ENCODE results near the gene RBPJ. TPM values are rescaled to one million over a fixed set of nuclear protein-coding genes. Genes with fewer than 3 reads are reported as not detected.

The RBPJ gene
- polyA plus RNA-seq, 1 experiment, result 218 TPM

DNA sequence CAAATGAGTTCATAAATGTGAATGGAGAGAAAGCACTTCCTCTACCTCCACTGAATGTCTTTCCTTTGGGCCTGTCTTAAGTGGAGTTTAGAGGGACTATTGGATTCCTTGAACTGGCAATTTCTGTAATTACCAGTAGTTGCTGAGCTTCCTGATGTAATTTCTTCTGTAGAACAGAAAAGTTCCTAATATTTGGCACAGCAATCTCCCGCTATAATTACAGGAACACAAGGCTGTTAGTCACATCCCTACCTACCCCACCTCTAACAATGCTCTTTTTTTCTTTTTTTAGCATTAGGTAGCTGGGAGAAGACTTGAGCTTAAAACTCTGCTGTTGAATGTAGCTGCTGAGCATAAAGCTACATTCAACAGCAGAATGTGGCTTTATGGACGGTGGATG, 24.8 kb upstream of the RBPJ start:
- Histone ChIP-seq H3K27ac (ENCODE audit: low read depth, low read length) (no peak overlapping the region), H3K9me3 (ENCODE audit: control insufficient read depth, insufficient read depth, low read length) (peaks cover 3% of the 10 kb centered on the region; the same call in 1 of the 2 replicates), H3K4me3 (ENCODE audit: low read depth, low read length) (no peak overlapping the region), H3K27me3 (ENCODE audit: control insufficient read depth, insufficient read depth, low read length) (no peaks in the 10 kb centered on the region)
- POLR2A ChIA-PET, result no interaction called here
- TF ChIP-seq, protein P1, sequence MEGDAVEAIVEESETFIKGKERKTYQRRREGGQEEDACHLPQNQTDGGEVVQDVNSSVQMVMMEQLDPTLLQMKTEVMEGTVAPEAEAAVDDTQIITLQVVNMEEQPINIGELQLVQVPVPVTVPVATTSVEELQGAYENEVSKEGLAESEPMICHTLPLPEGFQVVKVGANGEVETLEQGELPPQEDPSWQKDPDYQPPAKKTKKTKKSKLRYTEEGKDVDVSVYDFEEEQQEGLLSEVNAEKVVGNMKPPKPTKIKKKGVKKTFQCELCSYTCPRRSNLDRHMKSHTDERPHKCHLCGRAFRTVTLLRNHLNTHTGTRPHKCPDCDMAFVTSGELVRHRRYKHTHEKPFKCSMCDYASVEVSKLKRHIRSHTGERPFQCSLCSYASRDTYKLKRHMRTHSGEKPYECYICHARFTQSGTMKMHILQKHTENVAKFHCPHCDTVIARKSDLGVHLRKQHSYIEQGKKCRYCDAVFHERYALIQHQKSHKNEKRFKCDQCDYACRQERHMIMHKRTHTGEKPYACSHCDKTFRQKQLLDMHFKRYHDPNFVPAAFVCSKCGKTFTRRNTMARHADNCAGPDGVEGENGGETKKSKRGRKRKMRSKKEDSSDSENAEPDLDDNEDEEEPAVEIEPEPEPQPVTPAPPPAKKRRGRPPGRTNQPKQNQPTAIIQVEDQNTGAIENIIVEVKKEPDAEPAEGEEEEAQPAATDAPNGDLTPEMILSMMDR (IDR thresholded peaks at IDR 0.05; ENCODE audit: low read depth, low read length), result no peak
- no peak for DNase-seq (ENCODE audit: low read depth, low spot score)
- CTCF ChIA-PET, result interaction anchor here (0.9 kb wide), 1 partner anchor 115 kb away, joined by 3 read pairs; no protein-coding TSS in a partner anchor

DNA sequence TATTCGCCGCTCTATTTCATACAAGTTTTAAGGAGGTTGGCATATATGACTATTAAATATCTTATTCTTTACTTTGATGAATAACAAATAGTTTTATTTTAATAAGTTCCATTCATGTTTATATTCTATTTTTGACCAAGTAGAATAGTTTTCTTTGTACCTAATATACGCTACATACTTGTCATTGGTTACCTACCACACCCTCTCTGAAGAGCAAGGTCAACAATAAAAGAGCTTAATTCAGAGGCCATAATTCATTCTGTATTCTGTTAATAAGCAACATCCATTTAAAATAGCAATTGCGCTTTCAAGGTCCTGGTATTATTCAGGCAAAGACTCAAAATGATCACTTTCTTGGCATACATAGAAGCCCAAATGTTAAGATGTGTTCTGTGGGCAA, 24.3 kb upstream of the RBPJ start:
- Histone ChIP-seq H3K27ac (ENCODE audit: low read depth, low read length) (no peak overlapping the region), H3K27me3 (ENCODE audit: control insufficient read depth, insufficient read depth, low read length) (no peaks in the 10 kb centered on the region), H3K4me3 (ENCODE audit: low read depth, low read length) (no peak overlapping the region), H3K9me3 (ENCODE audit: control insufficient read depth, insufficient read depth, low read length) (peaks cover 3% of the 10 kb centered on the region; the same call in 1 of the 2 replicates)
- DNase-seq (ENCODE audit: low read depth, low spot score), result no peak
- ChIA-PET CTCF (interaction anchor here (0.9 kb wide), 1 partner anchor 115 kb away, joined by 3 read pairs; no protein-coding TSS in a partner anchor), POLR2A (no interaction called here)
- TF ChIP-seq, protein P1 (IDR thresholded peaks at IDR 0.05; ENCODE audit: low read depth, low read length), result no peak

DNA sequence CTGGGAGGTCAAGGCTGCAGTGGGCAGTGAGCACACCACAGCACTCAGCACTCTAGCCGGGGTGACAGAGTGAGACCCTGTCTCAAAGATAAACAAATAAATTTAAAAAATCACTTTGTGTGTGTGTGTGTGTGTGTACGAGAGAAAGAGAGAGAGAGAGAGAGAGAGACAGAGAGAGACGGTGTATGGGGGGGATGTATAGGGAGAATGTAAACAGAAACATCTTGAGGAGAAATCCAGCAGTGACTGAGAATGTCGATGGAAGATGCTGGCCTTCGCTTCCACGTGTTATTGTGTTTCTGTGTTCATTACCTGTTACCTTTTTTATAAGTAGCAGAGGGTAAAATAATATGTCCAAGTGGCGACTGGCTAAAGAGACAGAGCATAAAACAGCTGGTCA, 23.6 kb upstream of the RBPJ start:
- ChIA-PET CTCF (interaction anchor here (0.6 kb wide), 1 partner anchor 156 kb away, joined by 5 read pairs; no protein-coding TSS in a partner anchor), POLR2A (no interaction called here)
- Histone ChIP-seq H3K27me3 (ENCODE audit: control insufficient read depth, insufficient read depth, low read length) (no peaks in the 10 kb centered on the region), H3K4me3 (ENCODE audit: low read depth, low read length) (no peak overlapping the region), H3K9me3 (ENCODE audit: control insufficient read depth, insufficient read depth, low read length) (peaks cover 3% of the 10 kb centered on the region; the same call in 1 of the 2 replicates), H3K27ac (ENCODE audit: low read depth, low read length) (no peak overlapping the region)
- DNase-seq (ENCODE audit: low read depth, low spot score), result no peak
- TF ChIP-seq, protein P1 (IDR thresholded peaks at IDR 0.05; ENCODE audit: low read depth, low read length), result no peak

DNA sequence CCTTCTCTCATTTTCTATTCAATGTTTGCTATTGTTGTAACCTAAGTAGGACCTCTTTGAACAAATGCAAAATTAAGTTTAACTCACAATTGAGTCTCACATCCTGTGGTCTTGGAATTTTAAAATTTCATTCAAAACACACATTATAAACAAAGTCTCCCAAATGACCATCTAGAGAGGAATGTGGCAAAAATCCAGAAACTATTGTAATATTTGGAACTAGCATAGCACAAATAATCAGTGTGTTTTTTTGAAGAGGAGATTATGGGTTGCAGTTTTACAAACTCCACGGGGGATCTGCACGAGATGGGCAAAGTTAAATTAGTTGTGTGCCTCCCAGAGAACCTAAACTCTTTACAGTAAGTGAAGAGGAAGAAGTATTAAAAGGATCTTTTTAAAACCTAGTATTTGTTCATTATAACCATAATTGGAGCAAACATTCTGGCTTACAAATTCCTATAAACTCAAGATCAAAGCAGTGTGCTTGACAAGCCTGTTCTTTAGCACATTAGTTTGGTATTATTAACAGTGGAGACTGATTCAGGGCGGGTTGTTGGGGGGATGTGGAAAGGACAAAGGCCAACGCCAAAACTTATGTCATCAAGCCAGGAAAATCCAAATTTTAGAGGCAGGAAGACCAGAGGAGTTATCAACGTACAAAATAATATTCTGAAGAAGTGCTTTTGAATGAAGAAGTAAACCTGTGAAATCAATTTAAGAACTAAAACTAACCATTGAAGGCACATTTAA, 22.4 kb upstream of the RBPJ start:
- TF ChIP-seq, protein P1 (IDR thresholded peaks at IDR 0.05; ENCODE audit: low read depth, low read length), result no peak
- Histone ChIP-seq H3K4me3 (ENCODE audit: low read depth, low read length) (no peak overlapping the region), H3K27ac (ENCODE audit: low read depth, low read length) (no peak overlapping the region), H3K27me3 (ENCODE audit: control insufficient read depth, insufficient read depth, low read length) (no peaks in the 10 kb centered on the region), H3K9me3 (ENCODE audit: control insufficient read depth, insufficient read depth, low read length) (peaks cover 3% of the 10 kb centered on the region; the same call in 1 of the 2 replicates)
- DNase-seq (ENCODE audit: low read depth, low spot score), result peak; percentile 58
- ChIA-PET CTCF (no interaction called here), POLR2A (no interaction called here)

DNA sequence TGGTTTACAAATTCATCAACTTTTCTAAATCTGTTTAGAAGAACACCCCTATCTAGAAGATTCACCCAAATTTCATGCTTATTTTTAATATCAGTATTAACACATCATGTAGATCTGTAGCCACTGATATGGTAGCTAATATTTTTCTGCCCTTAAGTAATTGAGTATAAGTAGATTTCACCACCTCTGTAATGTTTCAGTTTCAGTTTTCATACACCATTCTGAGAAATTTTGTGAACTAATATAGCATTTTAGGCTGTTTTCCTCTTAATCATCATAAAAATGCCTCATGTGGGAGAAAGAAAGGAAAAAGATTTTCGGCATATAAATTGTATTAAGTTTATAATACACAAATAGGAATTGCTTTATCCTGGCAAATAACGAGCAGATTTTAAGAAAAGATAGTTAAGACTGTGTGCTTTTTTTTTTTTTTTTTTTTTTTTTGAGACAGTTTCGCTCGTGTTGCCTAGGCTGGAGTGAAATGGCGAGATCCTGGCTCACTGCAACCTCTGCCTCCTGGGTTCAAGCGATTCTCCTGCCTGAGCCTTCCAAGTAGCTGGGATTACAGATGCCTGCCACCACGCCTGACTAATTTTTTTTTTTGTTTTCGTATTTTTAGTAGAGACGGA, 21.4 kb upstream of the RBPJ start:
- DNase-seq (ENCODE audit: low read depth, low spot score), result no peak
- TF ChIP-seq, protein P1 (IDR thresholded peaks at IDR 0.05; ENCODE audit: low read depth, low read length), result no peak

More for the DNA sequence above, 21.4 kb upstream of the RBPJ start:
- Histone ChIP-seq H3K4me3 (ENCODE audit: low read depth, low read length) (no peak overlapping the region), H3K27me3 (ENCODE audit: control insufficient read depth, insufficient read depth, low read length) (no peaks in the 10 kb centered on the region), H3K9me3 (ENCODE audit: control insufficient read depth, insufficient read depth, low read length) (peaks cover 3% of the 10 kb centered on the region; the same call in 1 of the 2 replicates), H3K27ac (ENCODE audit: low read depth, low read length) (no peak overlapping the region)
- ChIA-PET CTCF (no interaction called here), POLR2A (no interaction called here)
